H9 (cell line): Measurements from ENCODE around the gene MCHR1. TPM values are rescaled to one million over a fixed set of nuclear protein-coding genes. Genes with fewer than 3 reads are reported as not detected.

Source experiments
- DNase-seq: peaks from one replicate; pipeline ENCODE4 v3.0.0-alpha.2; 2017
- H2AFZ ChIP-seq: one replicate; pipeline ENCODE4 v1.6.1; 2013; ENCODE audit warnings: mild to moderate bottlenecking, low read length, control low read depth, moderate library complexity
- H2AK5ac ChIP-seq: 2 replicates; pipeline ENCODE4 v1.6.1; 2013; ENCODE audit warnings: low read length, control low read depth, mixed read lengths; ENCODE audit not compliant: insufficient read length
- H2BK120ac ChIP-seq: one replicate; pipeline ENCODE4 v1.6.1; 2013; ENCODE audit warnings: low read depth, mild to moderate bottlenecking, low read length, control low read depth, inconsistent platforms; ENCODE audit not compliant: poor library complexity, severe bottlenecking
- H2BK12ac ChIP-seq: 2 replicates; pipeline ENCODE4 v1.6.1; 2013; ENCODE audit warnings: low read length, control low read depth, mixed read lengths, low read depth; ENCODE audit not compliant: insufficient read length
- H2BK15ac ChIP-seq: 2 replicates; pipeline ENCODE4 v1.6.1; 2013; ENCODE audit warnings: low read depth, low read length, control low read depth
- H2BK20ac ChIP-seq: one replicate; pipeline ENCODE4 v1.6.1; 2013; ENCODE audit warnings: low read depth, mild to moderate bottlenecking, low read length, control low read depth, inconsistent platforms; ENCODE audit not compliant: poor library complexity, severe bottlenecking
- H2BK5ac ChIP-seq: 2 replicates; pipeline ENCODE4 v1.6.1; 2013; ENCODE audit warnings: low read length, control low read depth, mixed read lengths; ENCODE audit not compliant: insufficient read length
- H3K14ac ChIP-seq: 2 replicates; pipeline ENCODE4 v1.6.1; 2013; ENCODE audit warnings: low read length, control low read depth; ENCODE audit not compliant: insufficient read depth
- H3K18ac ChIP-seq: 2 replicates; pipeline ENCODE4 v1.6.1; 2013; ENCODE audit warnings: low read depth, mild to moderate bottlenecking, mixed read lengths, low read length, control low read depth; ENCODE audit not compliant: insufficient read length
- H3K23ac ChIP-seq: 2 replicates; pipeline ENCODE4 v1.6.1; 2013; ENCODE audit warnings: low read length, control low read depth, mixed read lengths, low read depth; ENCODE audit not compliant: insufficient read length
- H3K23me2 ChIP-seq: 2 replicates; pipeline ENCODE4 v1.6.1; 2013; ENCODE audit warnings: low read depth, mild to moderate bottlenecking, mixed read lengths, low read length, control low read depth; ENCODE audit not compliant: insufficient read length, poor library complexity, severe bottlenecking
- H3K27ac ChIP-seq: 2 replicates; pipeline ENCODE4 v1.5.1; 2013; ENCODE audit warnings: low read length, control low read depth, mixed read lengths, low read depth; ENCODE audit not compliant: insufficient read length
- H3K27me3 ChIP-seq: 2 replicates; pipeline ENCODE4 v1.6.1; 2013; ENCODE audit warnings: low read length, control low read depth, inconsistent platforms; ENCODE audit not compliant: insufficient read depth
- H3K4ac ChIP-seq: 2 replicates; pipeline ENCODE4 v1.6.1; 2013; ENCODE audit warnings: low read depth, mild to moderate bottlenecking, control low read depth, inconsistent platforms, low read length, moderate library complexity
- H3K4me1 ChIP-seq: 2 replicates; pipeline ENCODE4 v1.6.1; 2013; ENCODE audit warnings: low read length, control low read depth, inconsistent platforms; ENCODE audit not compliant: insufficient read depth
- H3K4me2 ChIP-seq: 2 replicates; pipeline ENCODE4 v1.6.1; 2013; ENCODE audit warnings: low read length, control low read depth, mixed read lengths; ENCODE audit not compliant: insufficient read length, insufficient read depth
- H3K56ac ChIP-seq: 2 replicates; pipeline ENCODE4 v1.6.1; 2013; ENCODE audit warnings: low read depth, mild to moderate bottlenecking, mixed read lengths, low read length, control low read depth; ENCODE audit not compliant: insufficient read length
- H3K79me1 ChIP-seq: 2 replicates; pipeline ENCODE4 v1.6.1; 2013; ENCODE audit warnings: low read depth, mild to moderate bottlenecking, moderate library complexity, low read length, control low read depth, inconsistent platforms; ENCODE audit not compliant: insufficient read depth, poor library complexity, severe bottlenecking
- H3K79me2 ChIP-seq: 2 replicates; pipeline ENCODE4 v1.6.1; 2013; ENCODE audit warnings: low read length, control low read depth, inconsistent platforms; ENCODE audit not compliant: insufficient read depth
- H3K9ac ChIP-seq: 2 replicates; pipeline ENCODE4 v1.6.1; 2013; ENCODE audit warnings: low read length, control low read depth, mixed read lengths; ENCODE audit not compliant: insufficient read length; ENCODE audit errors: extremely low read depth
- H3K9me3 ChIP-seq: one replicate; pipeline ENCODE4 v1.6.1; 2013; ENCODE audit warnings: low read depth, low read length, inconsistent platforms; ENCODE audit not compliant: control insufficient read depth
- H3T11ph ChIP-seq: one replicate; pipeline ENCODE4 v1.6.1; 2013; ENCODE audit warnings: mild to moderate bottlenecking, low read length, control low read depth, inconsistent platforms
- H4K20me1 ChIP-seq: one replicate; pipeline ENCODE4 v1.6.1; 2013; ENCODE audit not compliant: control insufficient read depth, insufficient read length, insufficient read depth
- H4K5ac ChIP-seq: 2 replicates; pipeline ENCODE4 v1.6.1; 2013; ENCODE audit warnings: low read depth, mild to moderate bottlenecking, mixed read lengths, low read length, control low read depth; ENCODE audit not compliant: insufficient read length
- H4K8ac ChIP-seq: replicated peaks from 2 replicates; pipeline ENCODE4 v1.6.1; 2013; ENCODE audit warnings: low read length, control low read depth, mixed read lengths, low read depth; ENCODE audit not compliant: insufficient read length
- H4K91ac ChIP-seq: 2 replicates; pipeline ENCODE4 v1.6.1; 2013; ENCODE audit warnings: low read depth, mild to moderate bottlenecking, moderate library complexity, mixed read lengths, low read length, control low read depth; ENCODE audit not compliant: insufficient read length
- H3K27ac Mint-ChIP-seq, 3 experiments: 2 replicates in 2 of 3; 3 replicates in 1 of 3; pipeline ENCODE4 v1.8.0; 2020 to 2021; ENCODE audit warnings: mixed read lengths in 3 of 3, mild to moderate bottlenecking in 1 of 3, moderate library complexity in 1 of 3
- H3K27me3 Mint-ChIP-seq: 2 replicates; pipeline ENCODE4 v1.8.0; 2021; ENCODE audit warnings: low read depth, mild to moderate bottlenecking, moderate library complexity, mixed read lengths
- H3K36me3 Mint-ChIP-seq, 3 experiments: 2 replicates in 2 of 3; 3 replicates in 1 of 3; pipeline ENCODE4 v1.8.0; 2020 to 2021; ENCODE audit warnings: low read depth in 3 of 3, mixed read lengths in 3 of 3; ENCODE audit not compliant: insufficient read depth in 1 of 3
- H3K4me1 Mint-ChIP-seq, 2 experiments: 2 replicates each; pipeline ENCODE4 v1.8.0; 2020; ENCODE audit warnings: mixed read lengths in 2 of 2
- H3K4me3 Mint-ChIP-seq, 2 experiments: 2 replicates in 1 of 2; 3 replicates in 1 of 2; pipeline ENCODE4 v1.8.0; 2020 to 2021; ENCODE audit warnings: mild to moderate bottlenecking in 2 of 2, mixed read lengths in 2 of 2, moderate library complexity in 1 of 2
- H3K9me3 Mint-ChIP-seq, 2 experiments: 2 replicates in 1 of 2; 3 replicates in 1 of 2; pipeline ENCODE4 v1.8.0; 2020; ENCODE audit warnings: mild to moderate bottlenecking in 2 of 2, mixed read lengths in 2 of 2, moderate library complexity in 1 of 2
- CTCF ChIP-seq: fragments of 200-600 bp; sonication (generic); conservative IDR thresholded peaks from 3 replicates; pipeline ENCODE4 v1.8.0; 2021; ENCODE audit warnings: antibody characterized with exemption, mild to moderate bottlenecking
- WGBS: extraction: QIAGEN DNeasy Blood & Tissue Kit; methylation state at CpG from one replicate; pipeline ENCODE4 v1.1.7; 2013; ENCODE audit warnings: missing lambda C conversion rate, low lambda C conversion rate, mixed read lengths; ENCODE audit not compliant: insufficient read length; ENCODE audit errors: extremely low coverage; 5-methylcytosine and 5-hydroxymethylcytosine counted together
- total RNA-seq: library from RNA; stranded (reverse); gene quantifications from 2 replicates; pipeline ENCODE4 v1.2.1, GENCODE V29; 2021

Gene MCHR1
- total RNA-seq, 1 experiment from 2014 or later: 2.9 TPM

GRCh38 chr22:40680819-40681183 is 1.5 kb downstream of the MCHR1 start:
- Histone ChIP-seq H2AFZ (no peak overlapping the region), H4K8ac (no peak overlapping the region), H3K27me3 (no peaks in the 10 kb centered on the region), H3K4me1 (peaks cover 11% of the 10 kb centered on the region), H3K56ac (no peak overlapping the region), H3K4me2 (no peak overlapping the region), H2BK12ac (no peak overlapping the region), H4K20me1 (no peaks in the 10 kb centered on the region), H3K18ac (no peak overlapping the region), H3K9ac (no peak overlapping the region), H2BK20ac (no peak overlapping the region), H3K4ac (no peak overlapping the region), H4K91ac (no peak overlapping the region), H3K14ac (no peak overlapping the region), H2BK120ac (no peak overlapping the region), H4K5ac (no peak overlapping the region), H3K79me2 (no peaks in the 10 kb centered on the region), H3K79me1 (no peaks in the 10 kb centered on the region), H3K9me3 (no peaks in the 10 kb centered on the region), H3K23me2 (peaks cover 7% of the 10 kb centered on the region), H3T11ph (no peak overlapping the region), H3K23ac (no peak overlapping the region), H2AK5ac (no peak overlapping the region), H2BK15ac (no peak overlapping the region), H2BK5ac (no peak overlapping the region), H3K27ac (no peak overlapping the region)
- no peak overlapping the region for H3K4me3 Mint-ChIP-seq
- no peak for DNase-seq
- peaks cover 60 to 65% of the 10 kb centered on the region in 2 experiments for H3K4me1 Mint-ChIP-seq
- TF ChIP-seq CTCF: no peak; the same call in 2 of the 3 replicates
- H3K36me3 Mint-ChIP-seq: peaks cover 0 to 10% (median 6%) of the 10 kb centered on the region in 3 experiments; a peak in 4 of 7 replicates
- WGBS: no CpG with 5 or more reads among the region's 15 CpGs
- peaks cover 4% of the 10 kb centered on the region; the same call in 1 of the 2 replicates for H3K27me3 Mint-ChIP-seq
- no peaks in the 10 kb centered on the region for H3K9me3 Mint-ChIP-seq
- no peak overlapping the region for H3K27ac Mint-ChIP-seq
